Measurements from ENCODE around the gene ATOH7.
"Not testable (repeated sequence)": the region's sequence is repeated elsewhere in the genome, so short reads cannot be mapped to it uniquely, and the experiment has no call there.

Gene ATOH7

GRCh38 chr10:68235581-68235980 lies 3.7 kb upstream of the ATOH7 start:
- DNase-seq = peak; percentile 63

- DNase-seq = no peak
These were observed 3.2 kb upstream of the ATOH7 start for GRCh38 chr10:68235111-68235510.

- no peak for DNase-seq
These were observed 1.1 kb upstream of the ATOH7 start for GRCh38 chr10:68233046-68233445.

GRCh38 chr10:68231106-68231816 lies 652 bp downstream of the ATOH7 start:
- DNase-seq = no peak

- no peak for DNase-seq
These were observed 1.6 kb downstream of the ATOH7 start for GRCh38 chr10:68230268-68230667.

GRCh38 chr10:68224810-68225209 lies 7.1 kb downstream of the ATOH7 start:
- DNase-seq = no peak

GRCh38 chr10:68223535-68224165 lies 8.3 kb downstream of the ATOH7 start:
- DNase-seq = no peak

- no peak for DNase-seq
These were observed 9.5 kb downstream of the ATOH7 start for GRCh38 chr10:68222391-68222790.

- DNase-seq = no peak
These were observed 10.7 kb downstream of the ATOH7 start for GRCh38 chr10:68221196-68221595.

GRCh38 chr10:68218786-68219185 lies 13.1 kb downstream of the ATOH7 start:
- no peak for DNase-seq

- peak; percentile 3 for DNase-seq
These were observed 19.1 kb downstream of the ATOH7 start for GRCh38 chr10:68212721-68213352.

- no peak for DNase-seq
These were observed 20.2 kb downstream of the ATOH7 start for GRCh38 chr10:68211669-68212068.

- no peak for DNase-seq
These were observed 23.4 kb downstream of the ATOH7 start for GRCh38 chr10:68208424-68209042.

- DNase-seq = no peak
These were observed 29.0 kb downstream of the ATOH7 start for GRCh38 chr10:68202960-68203353.

GRCh38 chr10:68196701-68197100 lies 35.2 kb downstream of the ATOH7 start:
- DNase-seq = no peak

GRCh38 chr10:68195776-68196175 lies 36.1 kb downstream of the ATOH7 start:
- not testable (repeated sequence) for DNase-seq

GRCh38 chr10:68194290-68194689 lies 37.6 kb downstream of the ATOH7 start:
- no peak for DNase-seq

GRCh38 chr10:68192113-68192512 lies 39.8 kb downstream of the ATOH7 start:
- DNase-seq = no peak

GRCh38 chr10:68188835-68189234 lies 43.1 kb downstream of the ATOH7 start:
- DNase-seq = no peak

GRCh38 chr10:68185085-68185484 lies 46.8 kb downstream of the ATOH7 start:
- DNase-seq = no peak

GRCh38 chr10:68184546-68184945 lies 47.4 kb downstream of the ATOH7 start:
- DNase-seq = no peak

Data from NCI-H1694 (cell line).